Gastroesophageal sphincter (tissue), 3 donors: ENCODE results near the gene CMTM7.

Source experiments
- CTCF ChIP-seq, 4 experiments: fragments of 200-600 bp in 2 of 4; fragments of 450-650 bp in 2 of 4; sonication (generic) in 1 of 4; IDR thresholded peaks; one replicate each; pipeline ENCODE4 v1.5.1; 2017 to 2019; ENCODE audit warnings: antibody characterized with exemption in 4 of 4, mild to moderate bottlenecking in 2 of 4, moderate library complexity in 2 of 4
- EP300 ChIP-seq: sonication (generic); formaldehyde crosslinking; IDR thresholded peaks from one replicate; pipeline ENCODE4 v1.6.1; 2017; ENCODE audit warnings: antibody characterized with exemption, mild to moderate bottlenecking
- POLR2A ChIP-seq, 2 donors: fragments of 450-650 bp; IDR thresholded peaks; one replicate each; pipeline ENCODE4 v1.6.1; 2017; ENCODE audit warnings: antibody characterized with exemption in 2 of 2, mild to moderate bottlenecking in 2 of 2, moderate library complexity in 1 of 2

GRCh38 chr3:32431481-32431880 is 39.8 kb downstream of the CMTM7 start:
- TF ChIP-seq CTCF (IDR thresholded peaks at IDR 0.05) (no peak), EP300 (no peak), POLR2A (IDR thresholded peaks at IDR 0.05) (no peak)
